ENCODE data around the gene RIMKLB. TPM values are rescaled to one million over a fixed set of nuclear protein-coding genes. Genes with fewer than 3 reads are reported as not detected.

RIMKLB gene
- total RNA-seq, 1 donor from 2014 or later: 0.52 TPM

- Mint-ChIP-seq H3K27ac (no peak overlapping the region), H3K27me3 (ENCODE audit: low read depth) (peaks cover 11% of the 10 kb centered on the region)
These were observed 22.2 kb upstream of the RIMKLB start for GRCh38 chr12:8675591-8676036.

GRCh38 chr12:8676651-8677050, 21.1 kb upstream of the RIMKLB start:
- Mint-ChIP-seq H3K4me3 (ENCODE audit: low read depth) (no peak overlapping the region), H3K27me3 (ENCODE audit: low read depth) (peaks cover 11% of the 10 kb centered on the region)

More at GRCh38 chr12:8675591-8676036, 22.2 kb upstream of the RIMKLB start:
- no peak for DNase-seq (ENCODE audit: low spot score)
- intact Hi-C loops (cut with micrococcal nuclease): no loop called here
- H3K4me3 Mint-ChIP-seq (ENCODE audit: low read depth): no peak overlapping the region
- H3K4me1 Mint-ChIP-seq (ENCODE audit: low read depth): no peaks in the 10 kb centered on the region
- H3K36me3 Mint-ChIP-seq (ENCODE audit: low read depth): no peaks in the 10 kb centered on the region
- no peaks in the 10 kb centered on the region for H3K9me3 Mint-ChIP-seq

GRCh38 chr12:8677362-8677761, 20.4 kb upstream of the RIMKLB start:
- Mint-ChIP-seq H3K9me3 (no peaks in the 10 kb centered on the region), H3K27ac (no peak overlapping the region), H3K36me3 (ENCODE audit: low read depth) (no peaks in the 10 kb centered on the region), H3K4me3 (ENCODE audit: low read depth) (no peak overlapping the region), H3K27me3 (ENCODE audit: low read depth) (peaks cover 7% of the 10 kb centered on the region), H3K4me1 (ENCODE audit: low read depth) (no peaks in the 10 kb centered on the region)
- intact Hi-C loops (cut with micrococcal nuclease): no loop called here
- DNase-seq (ENCODE audit: low spot score): no peak

More at GRCh38 chr12:8676651-8677050, 21.1 kb upstream of the RIMKLB start:
- Mint-ChIP-seq H3K4me1 (ENCODE audit: low read depth) (no peaks in the 10 kb centered on the region), H3K27ac (no peak overlapping the region), H3K36me3 (ENCODE audit: low read depth) (no peaks in the 10 kb centered on the region), H3K9me3 (no peaks in the 10 kb centered on the region)
- DNase-seq (ENCODE audit: low spot score): no peak
- intact Hi-C loops (cut with micrococcal nuclease): no loop called here

GRCh38 chr12:8678661-8679111, 19.1 kb upstream of the RIMKLB start:
- intact Hi-C loops (cut with micrococcal nuclease): no loop called here
- H3K4me3 Mint-ChIP-seq (ENCODE audit: low read depth): no peak overlapping the region
- no peaks in the 10 kb centered on the region for H3K9me3 Mint-ChIP-seq
- no peaks in the 10 kb centered on the region for H3K4me1 Mint-ChIP-seq (ENCODE audit: low read depth)
- H3K36me3 Mint-ChIP-seq (ENCODE audit: low read depth): no peaks in the 10 kb centered on the region
- DNase-seq (ENCODE audit: low spot score): no peak
- H3K27me3 Mint-ChIP-seq (ENCODE audit: low read depth): peaks cover 7% of the 10 kb centered on the region
- H3K27ac Mint-ChIP-seq: no peak overlapping the region

DNA sequence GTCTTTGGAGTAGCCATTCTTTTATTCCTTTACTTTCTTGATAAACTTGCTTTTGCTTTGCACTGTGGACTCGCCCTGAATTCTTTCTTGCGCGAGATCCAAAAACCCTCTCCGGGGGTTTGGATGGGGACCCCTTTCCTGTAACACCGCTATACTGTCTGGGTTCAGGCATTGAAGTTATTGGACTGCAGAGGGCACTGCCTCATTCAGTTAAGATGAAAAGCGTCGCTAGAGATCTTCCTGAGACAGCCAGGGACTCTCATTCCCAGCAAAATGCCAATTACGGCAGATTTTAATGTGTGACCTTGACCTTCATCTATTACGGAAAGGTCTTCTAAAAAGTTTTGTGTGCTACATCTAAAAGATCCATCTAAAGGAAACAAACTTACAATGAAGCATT, 17.3 kb upstream of the RIMKLB start:
- Mint-ChIP-seq H3K27ac (no peak overlapping the region), H3K36me3 (ENCODE audit: low read depth) (no peaks in the 10 kb centered on the region), H3K4me3 (ENCODE audit: low read depth) (no peak overlapping the region), H3K4me1 (ENCODE audit: low read depth) (no peaks in the 10 kb centered on the region), H3K9me3 (no peaks in the 10 kb centered on the region), H3K27me3 (ENCODE audit: low read depth) (peaks cover 7% of the 10 kb centered on the region)
- intact Hi-C loops (cut with micrococcal nuclease): no loop called here
- no peak for DNase-seq (ENCODE audit: low spot score)

GRCh38 chr12:8681129-8681884, 16.5 kb upstream of the RIMKLB start:
- H3K9me3 Mint-ChIP-seq: no peaks in the 10 kb centered on the region
- H3K27me3 Mint-ChIP-seq (ENCODE audit: low read depth): peaks cover 8% of the 10 kb centered on the region
- H3K27ac Mint-ChIP-seq: no peak overlapping the region
- no peaks in the 10 kb centered on the region for H3K36me3 Mint-ChIP-seq (ENCODE audit: low read depth)
- no peak overlapping the region for H3K4me3 Mint-ChIP-seq (ENCODE audit: low read depth)
- intact Hi-C loops (cut with micrococcal nuclease): no loop called here
- H3K4me1 Mint-ChIP-seq (ENCODE audit: low read depth): no peaks in the 10 kb centered on the region
- no peak for DNase-seq (ENCODE audit: low spot score)

DNA sequence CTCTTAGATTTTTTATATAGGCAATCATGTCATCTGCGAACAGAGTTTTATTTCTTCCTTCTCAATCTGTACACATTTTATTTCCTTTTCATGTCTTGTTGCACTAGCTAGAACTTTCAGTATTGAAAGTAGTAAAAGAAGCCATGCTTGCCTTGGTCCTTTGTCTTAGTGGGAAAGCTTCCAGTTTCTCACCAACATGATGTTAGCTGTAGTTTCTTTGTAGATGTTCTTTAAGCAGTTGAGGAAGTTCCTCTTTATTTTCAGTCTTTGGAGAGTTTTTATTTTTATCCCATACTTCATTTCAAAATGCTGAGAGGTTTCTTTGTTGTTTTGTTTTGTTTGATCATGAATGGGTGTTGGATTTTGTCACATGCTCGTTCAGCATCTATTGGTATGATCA, 12.7 kb upstream of the RIMKLB start:
- Mint-ChIP-seq H3K27me3 (ENCODE audit: low read depth) (peaks cover 11% of the 10 kb centered on the region), H3K36me3 (ENCODE audit: low read depth) (no peaks in the 10 kb centered on the region), H3K9me3 (no peaks in the 10 kb centered on the region), H3K4me3 (ENCODE audit: low read depth) (no peak overlapping the region), H3K4me1 (ENCODE audit: low read depth) (no peaks in the 10 kb centered on the region), H3K27ac (no peak overlapping the region)
- intact Hi-C loops (cut with micrococcal nuclease): no loop called here
- DNase-seq (ENCODE audit: low spot score): no peak

GRCh38 chr12:8687846-8688601, 9.8 kb upstream of the RIMKLB start:
- Mint-ChIP-seq H3K27ac (no peak overlapping the region), H3K27me3 (ENCODE audit: low read depth) (peaks cover 39% of the 10 kb centered on the region), H3K36me3 (ENCODE audit: low read depth) (no peaks in the 10 kb centered on the region), H3K4me1 (ENCODE audit: low read depth) (no peaks in the 10 kb centered on the region), H3K9me3 (no peaks in the 10 kb centered on the region), H3K4me3 (ENCODE audit: low read depth) (no peak overlapping the region)
- DNase-seq (ENCODE audit: low spot score): no peak
- intact Hi-C loops (cut with micrococcal nuclease): no loop called here

DNA sequence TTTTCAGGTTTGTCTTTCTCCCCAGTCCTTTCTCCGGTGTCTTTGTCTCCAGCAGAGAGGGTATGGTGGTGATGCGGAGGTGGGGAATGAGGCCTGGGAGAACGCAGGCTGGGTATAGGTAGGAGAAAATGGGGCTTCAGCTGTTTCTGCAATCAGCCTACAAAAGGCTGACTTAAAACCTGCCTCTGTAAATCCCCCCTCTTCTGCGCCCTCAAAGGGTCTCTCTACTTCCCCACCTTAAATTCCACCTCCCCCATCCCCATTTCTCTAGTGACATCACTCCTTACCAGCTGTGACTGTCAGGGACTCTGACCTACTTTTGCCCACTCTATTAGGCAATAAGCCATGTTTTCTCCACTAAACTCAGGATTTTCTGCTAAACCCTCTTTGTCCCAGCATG, 8.1 kb upstream of the RIMKLB start:
- H3K27me3 Mint-ChIP-seq (ENCODE audit: low read depth): peaks cover 39% of the 10 kb centered on the region
- no peaks in the 10 kb centered on the region for H3K4me1 Mint-ChIP-seq (ENCODE audit: low read depth)
- H3K36me3 Mint-ChIP-seq (ENCODE audit: low read depth): no peaks in the 10 kb centered on the region
- no peaks in the 10 kb centered on the region for H3K9me3 Mint-ChIP-seq
- intact Hi-C loops (cut with micrococcal nuclease): no loop called here
- H3K27ac Mint-ChIP-seq: no peak overlapping the region
- DNase-seq (ENCODE audit: low spot score): no peak
- H3K4me3 Mint-ChIP-seq (ENCODE audit: low read depth): no peak overlapping the region

DNA sequence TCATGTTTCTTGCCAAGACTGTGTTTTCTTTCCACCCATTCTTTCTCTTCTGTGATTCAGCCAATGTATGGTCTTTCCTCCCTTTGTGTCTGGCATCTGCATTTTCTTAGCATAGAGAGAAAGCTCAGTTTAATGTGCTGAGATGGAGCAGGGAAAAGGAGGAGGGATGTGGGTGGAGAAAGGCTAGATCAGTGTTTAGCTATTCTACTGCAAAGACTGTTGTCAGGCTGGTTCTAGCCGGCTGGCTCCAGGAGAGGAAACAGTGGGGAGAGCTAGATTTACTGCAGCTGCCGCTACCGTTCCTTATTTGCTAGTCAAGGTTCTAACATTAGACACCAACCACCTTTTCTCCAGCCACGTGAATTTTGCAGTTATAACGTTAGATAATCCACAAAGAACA, 5.2 kb upstream of the RIMKLB start:
- H3K4me1 Mint-ChIP-seq (ENCODE audit: low read depth): peaks cover 4% of the 10 kb centered on the region
- H3K4me3 Mint-ChIP-seq (ENCODE audit: low read depth): no peak overlapping the region
- peaks cover 53% of the 10 kb centered on the region for H3K27me3 Mint-ChIP-seq (ENCODE audit: low read depth)
- H3K9me3 Mint-ChIP-seq: no peaks in the 10 kb centered on the region
- DNase-seq (ENCODE audit: low spot score): no peak
- H3K27ac Mint-ChIP-seq: no peak overlapping the region
- no peaks in the 10 kb centered on the region for H3K36me3 Mint-ChIP-seq (ENCODE audit: low read depth)
- intact Hi-C loops (cut with micrococcal nuclease): no loop called here

- Mint-ChIP-seq H3K9me3 (no peaks in the 10 kb centered on the region), H3K27me3 (ENCODE audit: low read depth) (peaks cover 62% of the 10 kb centered on the region), H3K27ac (no peak overlapping the region), H3K4me1 (ENCODE audit: low read depth) (peaks cover 9% of the 10 kb centered on the region), H3K36me3 (ENCODE audit: low read depth) (peaks cover 2% of the 10 kb centered on the region), H3K4me3 (ENCODE audit: low read depth) (no peak overlapping the region)
- DNase-seq (ENCODE audit: low spot score): no peak
- intact Hi-C loops (cut with micrococcal nuclease): no loop called here
These were observed 2.7 kb upstream of the RIMKLB start for GRCh38 chr12:8695116-8695515.

GRCh38 chr12:8696442-8697090, 1.2 kb upstream of the RIMKLB start:
- Mint-ChIP-seq H3K4me3 (ENCODE audit: low read depth) (peak overlapping the region; percentile 79), H3K9me3 (no peaks in the 10 kb centered on the region), H3K36me3 (ENCODE audit: low read depth) (peaks cover 2% of the 10 kb centered on the region), H3K4me1 (ENCODE audit: low read depth) (peaks cover 9% of the 10 kb centered on the region), H3K27me3 (ENCODE audit: low read depth) (peaks cover 63% of the 10 kb centered on the region), H3K27ac (no peak overlapping the region)
- intact Hi-C loops (cut with micrococcal nuclease): no loop called here
- DNase-seq (ENCODE audit: low spot score): no peak

- Mint-ChIP-seq H3K36me3 (ENCODE audit: low read depth) (peaks cover 2% of the 10 kb centered on the region), H3K9me3 (no peaks in the 10 kb centered on the region), H3K4me3 (ENCODE audit: low read depth) (peak overlapping the region; percentile 79), H3K27me3 (ENCODE audit: low read depth) (peaks cover 60% of the 10 kb centered on the region), H3K4me1 (ENCODE audit: low read depth) (peaks cover 9% of the 10 kb centered on the region), H3K27ac (no peak overlapping the region)
- no peak for DNase-seq (ENCODE audit: low spot score)
- intact Hi-C loops (cut with micrococcal nuclease): no loop called here
These were observed 693 bp upstream of the RIMKLB start for GRCh38 chr12:8697120-8697475.
